ENCODE measurements around the gene EEIG1.

DNA sequence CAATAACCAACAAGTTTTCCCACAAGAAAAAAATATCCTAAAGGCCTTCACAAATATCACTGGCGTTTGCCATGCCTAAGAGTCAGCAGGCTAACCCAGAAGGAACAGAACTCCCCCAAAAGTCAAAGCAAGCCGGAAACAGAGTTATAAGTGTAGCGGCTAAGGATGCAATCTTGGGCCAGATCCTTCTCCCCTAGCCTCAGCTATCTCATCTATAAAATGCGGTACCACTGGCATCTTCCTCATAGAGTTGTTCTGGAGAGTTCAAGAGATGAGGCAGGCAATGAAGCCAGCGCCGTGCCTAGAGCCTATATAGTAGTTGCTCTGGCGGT, 43.8 kb downstream of the EEIG1 start:
- TF ChIP-seq, protein P1, sequence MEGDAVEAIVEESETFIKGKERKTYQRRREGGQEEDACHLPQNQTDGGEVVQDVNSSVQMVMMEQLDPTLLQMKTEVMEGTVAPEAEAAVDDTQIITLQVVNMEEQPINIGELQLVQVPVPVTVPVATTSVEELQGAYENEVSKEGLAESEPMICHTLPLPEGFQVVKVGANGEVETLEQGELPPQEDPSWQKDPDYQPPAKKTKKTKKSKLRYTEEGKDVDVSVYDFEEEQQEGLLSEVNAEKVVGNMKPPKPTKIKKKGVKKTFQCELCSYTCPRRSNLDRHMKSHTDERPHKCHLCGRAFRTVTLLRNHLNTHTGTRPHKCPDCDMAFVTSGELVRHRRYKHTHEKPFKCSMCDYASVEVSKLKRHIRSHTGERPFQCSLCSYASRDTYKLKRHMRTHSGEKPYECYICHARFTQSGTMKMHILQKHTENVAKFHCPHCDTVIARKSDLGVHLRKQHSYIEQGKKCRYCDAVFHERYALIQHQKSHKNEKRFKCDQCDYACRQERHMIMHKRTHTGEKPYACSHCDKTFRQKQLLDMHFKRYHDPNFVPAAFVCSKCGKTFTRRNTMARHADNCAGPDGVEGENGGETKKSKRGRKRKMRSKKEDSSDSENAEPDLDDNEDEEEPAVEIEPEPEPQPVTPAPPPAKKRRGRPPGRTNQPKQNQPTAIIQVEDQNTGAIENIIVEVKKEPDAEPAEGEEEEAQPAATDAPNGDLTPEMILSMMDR (IDR thresholded peaks at IDR 0.05) = no peak
- TF ChIP-seq POLR2A (IDR thresholded peaks at IDR 0.05) = no peak
